HepG2 (cell line): ENCODE data around the gene COQ5. TPM values are rescaled to one million over a fixed set of nuclear protein-coding genes. Genes with fewer than 3 reads are reported as not detected.

Experiments
- EP300 ChIP-seq, 3 experiments: sonication (generic) in 1 of 3; formaldehyde crosslinking in 1 of 3; IDR thresholded peaks; 2 replicates each; pipeline versions ENCODE4 v1.5.1 to v1.6.1; 2011 to 2020; ENCODE audit warnings: low read depth in 2 of 3, low read length in 2 of 3, borderline replicate concordance in 1 of 3, improper control_type of control experiment in 1 of 3, mild to moderate bottlenecking in 1 of 3, missing genetic modification reagents in 1 of 3, moderate library complexity in 1 of 3
- HMG20A ChIP-seq: IDR thresholded peaks from 2 replicates; pipeline ENCODE4 v1.6.1; 2016; ENCODE audit warnings: borderline replicate concordance
- HMGA1 ChIP-seq: sonication (generic); formaldehyde crosslinking; conservative IDR thresholded peaks from 2 replicates; pipeline ENCODE4 v1.4.0; 2020; ENCODE audit warnings: missing genetic modification reagents
- MTF1 ChIP-seq: sonication (generic); formaldehyde crosslinking; IDR thresholded peaks from 2 replicates; pipeline ENCODE4 v1.5.0; 2020; ENCODE audit warnings: missing genetic modification reagents
- SMYD3 ChIP-seq: sonication (generic); formaldehyde crosslinking; IDR thresholded peaks from 2 replicates; pipeline ENCODE4 v1.8.1; 2023; ENCODE audit warnings: mild to moderate bottlenecking, missing genetic modification reagents
- SYNCRIP ChIP-seq: fragments of 200-400 bp; formaldehyde crosslinking; IDR thresholded peaks from 2 replicates; pipeline ENCODE4 v1.6.1; 2018; ENCODE audit warnings: mild to moderate bottlenecking, low read depth, low read length; ENCODE audit not compliant: insufficient read depth
- TBL1XR1 ChIP-seq: fragments of 150-350 bp; IDR thresholded peaks from 2 replicates; pipeline ENCODE4 v1.6.1; 2014; ENCODE audit warnings: borderline replicate concordance, low read length; ENCODE audit not compliant: partially characterized antibody
- ZNF17 ChIP-seq: sonication (generic); formaldehyde crosslinking; IDR thresholded peaks from 2 replicates; pipeline ENCODE4 v1.5.0; 2020; ENCODE audit warnings: mild to moderate bottlenecking, missing genetic modification reagents
- ZNF564 ChIP-seq: sonication (generic); formaldehyde crosslinking; IDR thresholded peaks from 2 replicates; pipeline ENCODE4 v1.8.1; 2023; ENCODE audit warnings: mild to moderate bottlenecking, missing genetic modification reagents
- ZNF7 ChIP-seq: IDR thresholded peaks from 2 replicates; pipeline ENCODE4 v1.6.1; 2016; ENCODE audit warnings: missing biosample characterization, missing genetic modification reagents
- polyA plus RNA-seq, 8 experiments: library from polyadenylated mRNA; depleted of rRNA in 3 of 8; stranded (reverse) in 7 of 8; unstranded in 1 of 8; fragments of >200 nt; fragmentation: Illumina TruSeq in 4 of 8; extraction: Trizol in 4 of 8; gene quantifications; 2 replicates each; pipeline versions ENCODE4 v1.2.1 to v1.2.3, GENCODE V29; 2011 to 2016; ENCODE audit warnings: low read depth in 4 of 8, missing spikeins in 1 of 8, mixed read lengths in 1 of 8; ENCODE audit not compliant: insufficient read depth in 1 of 8
- total RNA-seq, 5 experiments: library from RNA; depleted of rRNA; stranded (reverse); fragments of >200 nt; fragmentation: Illumina TruSeq; extraction: Trizol; gene quantifications; 2 replicates each; pipeline ENCODE4 v1.2.3, GENCODE V29; 2016; ENCODE audit warnings: low read depth in 1 of 5
- TF ChIP-seq, protein P1 (sequence below): sonication (generic); formaldehyde crosslinking; IDR thresholded peaks from 2 replicates; pipeline ENCODE4 v1.5.1; 2020; ENCODE audit warnings: missing genetic modification reagents, mild to moderate bottlenecking, borderline replicate concordance
- TF ChIP-seq, protein P2 (sequence below): sonication (generic); formaldehyde crosslinking; IDR thresholded peaks from 2 replicates; pipeline ENCODE4 v1.8.0; 2023; ENCODE audit warnings: mild to moderate bottlenecking, missing genetic modification reagents
- TF ChIP-seq, protein P3 (sequence below): sonication (generic); formaldehyde crosslinking; IDR thresholded peaks from 2 replicates; pipeline ENCODE4 v1.9.0; 2021; ENCODE audit warnings: missing genetic modification reagents, mild to moderate bottlenecking, borderline replicate concordance
- TF ChIP-seq, protein P4 (sequence below): sonication (generic); formaldehyde crosslinking; IDR thresholded peaks from 2 replicates; pipeline ENCODE4 v1.9.0; 2021; ENCODE audit warnings: missing genetic modification reagents, borderline replicate concordance
- TF ChIP-seq, protein P5 (sequence below): sonication (generic); formaldehyde crosslinking; IDR thresholded peaks from 2 replicates; pipeline ENCODE4 v1.5.1; 2020; ENCODE audit warnings: mild to moderate bottlenecking, missing genetic modification reagents, borderline replicate concordance

COQ5 gene
- total and polyA plus RNA-seq, 2 of the 13 experiments (the other 11 are each of a cell fraction or from before 2014, with no cell fraction given), result 36.4 to 41.5 TPM

DNA sequence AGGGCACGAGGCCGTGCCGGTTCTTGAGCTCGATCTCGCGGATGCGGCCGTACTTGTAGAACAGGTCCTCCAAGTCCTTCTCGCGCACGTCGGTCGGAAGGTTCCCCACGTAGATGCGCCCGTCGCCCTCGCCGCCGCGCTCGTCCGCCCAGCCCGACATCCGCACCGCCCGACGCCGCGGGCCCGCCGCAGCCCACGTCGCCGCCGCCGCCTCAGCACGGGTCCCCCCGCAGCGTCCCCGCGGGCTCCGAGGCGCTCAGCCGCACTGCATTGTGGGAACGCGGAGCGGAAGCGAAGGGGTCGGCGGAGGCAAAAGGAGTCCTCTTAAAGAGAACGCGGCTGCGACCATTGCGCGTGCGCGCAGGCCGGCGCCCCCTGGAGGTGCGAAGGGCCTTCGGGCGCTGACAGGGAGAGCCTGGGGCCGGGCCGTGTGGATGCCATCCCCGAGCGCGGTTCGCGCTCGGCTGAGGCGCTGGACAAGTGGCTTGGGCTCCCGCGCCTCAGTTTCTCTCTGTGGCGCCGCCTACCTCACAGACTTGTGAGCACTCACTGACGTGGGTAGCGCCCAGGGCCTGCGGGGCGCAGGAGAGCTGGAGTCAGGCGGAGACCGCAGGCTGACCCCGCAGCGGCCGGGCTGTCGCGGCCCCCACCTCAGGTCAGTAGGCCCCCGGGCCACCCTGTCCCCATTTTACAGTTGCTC lies 59.4 kb downstream of the COQ5 start, which contains the start of gene SRSF9 (continued):
- TF ChIP-seq TBL1XR1 (no peak), HMG20A (CRISPR knock-in tag) (no peak), HMGA1 (CRISPR knock-in tag) (no peak), EP300 (IDR thresholded peaks at IDR 0.05; ENCODE audit: low read depth in 2 of 2, low read length in 2 of 2) (0 out of 4 replicates have a peak, but pooled peaks of 1 of the 2 experiments have one; percentile 10), EP300 (CRISPR knock-in tag; IDR thresholded peaks at IDR 0.05; ENCODE audit: borderline replicate concordance) (no peak), SMYD3 (CRISPR knock-in tag) (0 out of 2 replicates have a peak, but pooled peaks have one; percentile 77), ZNF7 (CRISPR knock-in tag) (no peak), SYNCRIP (no peak), ZNF17 (CRISPR knock-in tag) (no peak), MTF1 (CRISPR knock-in tag) (no peak), ZNF564 (CRISPR knock-in tag) (no peak)
- TF ChIP-seq, protein P1, sequence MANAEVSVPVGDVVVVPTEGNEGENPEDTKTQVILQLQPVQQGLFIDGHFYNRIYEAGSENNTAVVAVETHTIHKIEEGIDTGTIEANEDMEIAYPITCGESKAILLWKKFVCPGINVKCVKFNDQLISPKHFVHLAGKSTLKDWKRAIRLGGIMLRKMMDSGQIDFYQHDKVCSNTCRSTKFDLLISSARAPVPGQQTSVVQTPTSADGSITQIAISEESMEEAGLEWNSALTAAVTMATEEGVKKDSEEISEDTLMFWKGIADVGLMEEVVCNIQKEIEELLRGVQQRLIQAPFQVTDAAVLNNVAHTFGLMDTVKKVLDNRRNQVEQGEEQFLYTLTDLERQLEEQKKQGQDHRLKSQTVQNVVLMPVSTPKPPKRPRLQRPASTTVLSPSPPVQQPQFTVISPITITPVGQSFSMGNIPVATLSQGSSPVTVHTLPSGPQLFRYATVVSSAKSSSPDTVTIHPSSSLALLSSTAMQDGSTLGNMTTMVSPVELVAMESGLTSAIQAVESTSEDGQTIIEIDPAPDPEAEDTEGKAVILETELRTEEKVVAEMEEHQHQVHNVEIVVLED (CRISPR knock-in tag), result peak; percentile 70; the same call in 1 of the 2 replicates
- TF ChIP-seq, protein P2, sequence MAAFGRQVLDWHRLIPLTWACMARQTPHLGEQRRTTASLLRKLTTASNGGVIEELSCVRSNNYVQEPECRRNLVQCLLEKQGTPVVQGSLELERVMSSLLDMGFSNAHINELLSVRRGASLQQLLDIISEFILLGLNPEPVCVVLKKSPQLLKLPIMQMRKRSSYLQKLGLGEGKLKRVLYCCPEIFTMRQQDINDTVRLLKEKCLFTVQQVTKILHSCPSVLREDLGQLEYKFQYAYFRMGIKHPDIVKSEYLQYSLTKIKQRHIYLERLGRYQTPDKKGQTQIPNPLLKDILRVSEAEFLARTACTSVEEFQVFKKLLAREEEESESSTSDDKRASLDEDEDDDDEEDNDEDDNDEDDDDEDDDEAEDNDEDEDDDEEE (CRISPR knock-in tag), result peak; percentile 63; the same call in 1 of the 2 replicates
- TF ChIP-seq, protein P3, sequence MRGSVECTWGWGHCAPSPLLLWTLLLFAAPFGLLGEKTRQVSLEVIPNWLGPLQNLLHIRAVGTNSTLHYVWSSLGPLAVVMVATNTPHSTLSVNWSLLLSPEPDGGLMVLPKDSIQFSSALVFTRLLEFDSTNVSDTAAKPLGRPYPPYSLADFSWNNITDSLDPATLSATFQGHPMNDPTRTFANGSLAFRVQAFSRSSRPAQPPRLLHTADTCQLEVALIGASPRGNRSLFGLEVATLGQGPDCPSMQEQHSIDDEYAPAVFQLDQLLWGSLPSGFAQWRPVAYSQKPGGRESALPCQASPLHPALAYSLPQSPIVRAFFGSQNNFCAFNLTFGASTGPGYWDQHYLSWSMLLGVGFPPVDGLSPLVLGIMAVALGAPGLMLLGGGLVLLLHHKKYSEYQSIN (CRISPR knock-in tag), result no peak
- TF ChIP-seq, protein P4, sequence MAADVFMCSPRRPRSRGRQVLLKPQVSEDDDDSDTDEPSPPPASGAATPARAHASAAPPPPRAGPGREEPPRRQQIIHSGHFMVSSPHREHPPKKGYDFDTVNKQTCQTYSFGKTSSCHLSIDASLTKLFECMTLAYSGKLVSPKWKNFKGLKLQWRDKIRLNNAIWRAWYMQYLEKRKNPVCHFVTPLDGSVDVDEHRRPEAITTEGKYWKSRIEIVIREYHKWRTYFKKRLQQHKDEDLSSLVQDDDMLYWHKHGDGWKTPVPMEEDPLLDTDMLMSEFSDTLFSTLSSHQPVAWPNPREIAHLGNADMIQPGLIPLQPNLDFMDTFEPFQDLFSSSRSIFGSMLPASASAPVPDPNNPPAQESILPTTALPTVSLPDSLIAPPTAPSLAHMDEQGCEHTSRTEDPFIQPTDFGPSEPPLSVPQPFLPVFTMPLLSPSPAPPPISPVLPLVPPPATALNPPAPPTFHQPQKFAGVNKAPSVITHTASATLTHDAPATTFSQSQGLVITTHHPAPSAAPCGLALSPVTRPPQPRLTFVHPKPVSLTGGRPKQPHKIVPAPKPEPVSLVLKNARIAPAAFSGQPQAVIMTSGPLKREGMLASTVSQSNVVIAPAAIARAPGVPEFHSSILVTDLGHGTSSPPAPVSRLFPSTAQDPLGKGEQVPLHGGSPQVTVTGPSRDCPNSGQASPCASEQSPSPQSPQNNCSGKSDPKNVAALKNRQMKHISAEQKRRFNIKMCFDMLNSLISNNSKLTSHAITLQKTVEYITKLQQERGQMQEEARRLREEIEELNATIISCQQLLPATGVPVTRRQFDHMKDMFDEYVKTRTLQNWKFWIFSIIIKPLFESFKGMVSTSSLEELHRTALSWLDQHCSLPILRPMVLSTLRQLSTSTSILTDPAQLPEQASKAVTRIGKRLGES (CRISPR knock-in tag), result no peak
- TF ChIP-seq, protein P5, sequence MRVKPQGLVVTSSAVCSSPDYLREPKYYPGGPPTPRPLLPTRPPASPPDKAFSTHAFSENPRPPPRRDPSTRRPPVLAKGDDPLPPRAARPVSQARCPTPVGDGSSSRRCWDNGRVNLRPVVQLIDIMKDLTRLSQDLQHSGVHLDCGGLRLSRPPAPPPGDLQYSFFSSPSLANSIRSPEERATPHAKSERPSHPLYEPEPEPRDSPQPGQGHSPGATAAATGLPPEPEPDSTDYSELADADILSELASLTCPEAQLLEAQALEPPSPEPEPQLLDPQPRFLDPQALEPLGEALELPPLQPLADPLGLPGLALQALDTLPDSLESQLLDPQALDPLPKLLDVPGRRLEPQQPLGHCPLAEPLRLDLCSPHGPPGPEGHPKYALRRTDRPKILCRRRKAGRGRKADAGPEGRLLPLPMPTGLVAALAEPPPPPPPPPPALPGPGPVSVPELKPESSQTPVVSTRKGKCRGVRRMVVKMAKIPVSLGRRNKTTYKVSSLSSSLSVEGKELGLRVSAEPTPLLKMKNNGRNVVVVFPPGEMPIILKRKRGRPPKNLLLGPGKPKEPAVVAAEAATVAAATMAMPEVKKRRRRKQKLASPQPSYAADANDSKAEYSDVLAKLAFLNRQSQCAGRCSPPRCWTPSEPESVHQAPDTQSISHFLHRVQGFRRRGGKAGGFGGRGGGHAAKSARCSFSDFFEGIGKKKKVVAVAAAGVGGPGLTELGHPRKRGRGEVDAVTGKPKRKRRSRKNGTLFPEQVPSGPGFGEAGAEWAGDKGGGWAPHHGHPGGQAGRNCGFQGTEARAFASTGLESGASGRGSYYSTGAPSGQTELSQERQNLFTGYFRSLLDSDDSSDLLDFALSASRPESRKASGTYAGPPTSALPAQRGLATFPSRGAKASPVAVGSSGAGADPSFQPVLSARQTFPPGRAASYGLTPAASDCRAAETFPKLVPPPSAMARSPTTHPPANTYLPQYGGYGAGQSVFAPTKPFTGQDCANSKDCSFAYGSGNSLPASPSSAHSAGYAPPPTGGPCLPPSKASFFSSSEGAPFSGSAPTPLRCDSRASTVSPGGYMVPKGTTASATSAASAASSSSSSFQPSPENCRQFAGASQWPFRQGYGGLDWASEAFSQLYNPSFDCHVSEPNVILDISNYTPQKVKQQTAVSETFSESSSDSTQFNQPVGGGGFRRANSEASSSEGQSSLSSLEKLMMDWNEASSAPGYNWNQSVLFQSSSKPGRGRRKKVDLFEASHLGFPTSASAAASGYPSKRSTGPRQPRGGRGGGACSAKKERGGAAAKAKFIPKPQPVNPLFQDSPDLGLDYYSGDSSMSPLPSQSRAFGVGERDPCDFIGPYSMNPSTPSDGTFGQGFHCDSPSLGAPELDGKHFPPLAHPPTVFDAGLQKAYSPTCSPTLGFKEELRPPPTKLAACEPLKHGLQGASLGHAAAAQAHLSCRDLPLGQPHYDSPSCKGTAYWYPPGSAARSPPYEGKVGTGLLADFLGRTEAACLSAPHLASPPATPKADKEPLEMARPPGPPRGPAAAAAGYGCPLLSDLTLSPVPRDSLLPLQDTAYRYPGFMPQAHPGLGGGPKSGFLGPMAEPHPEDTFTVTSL (CRISPR knock-in tag), result no peak
